Measurements from ENCODE around the gene COL4A3.

Gene COL4A3

GRCh38 chr2:227163998-227164762 is at the start of gene COL4A3, which contains the start of gene COL4A4:
Gene COL4A3 (plus strand): TSS chr2:227164624. CDS start chr2:227164727, 103 bp downstream.
Gene COL4A4 (minus strand): TSS chr2:227164205. CDS start chr2:227147483, 16,722 bp downstream.
- TF ChIP-seq EGR1 (IDR thresholded peaks at IDR 0.05) (no peak), ZBTB7A (IDR thresholded peaks at IDR 0.05; ENCODE audit: low read depth) (no peak), NFIC (IDR thresholded peaks at IDR 0.05) (peak; percentile 27; the same call in 1 of the 2 replicates), RAD21 (IDR thresholded peaks at IDR 0.05; ENCODE audit: low read depth) (no peak), CREB1 (IDR thresholded peaks at IDR 0.05; ENCODE audit: low read depth) (no peak), TEAD4 (IDR thresholded peaks at IDR 0.05) (no peak), FOXM1 (IDR thresholded peaks at IDR 0.05; ENCODE audit: borderline replicate concordance, low read depth) (no peak), YY1 (IDR thresholded peaks at IDR 0.05; ENCODE audit: low read depth) (no peak), TAF1 (IDR thresholded peaks at IDR 0.05; ENCODE audit: low read depth) (no peak), REST (IDR thresholded peaks at IDR 0.05; ENCODE audit: low read depth) (no peak), TCF12 (IDR thresholded peaks at IDR 0.05; ENCODE audit: low read depth) (peak; percentile 19; the same call in 1 of the 2 replicates), CEBPB (IDR thresholded peaks at IDR 0.05) (no peak), MAX (IDR thresholded peaks at IDR 0.05) (peak; percentile 38; the same call in 1 of the 2 replicates), EP300 (IDR thresholded peaks at IDR 0.05; ENCODE audit: borderline replicate concordance) (no peak)
- TF ChIP-seq, protein P1, sequence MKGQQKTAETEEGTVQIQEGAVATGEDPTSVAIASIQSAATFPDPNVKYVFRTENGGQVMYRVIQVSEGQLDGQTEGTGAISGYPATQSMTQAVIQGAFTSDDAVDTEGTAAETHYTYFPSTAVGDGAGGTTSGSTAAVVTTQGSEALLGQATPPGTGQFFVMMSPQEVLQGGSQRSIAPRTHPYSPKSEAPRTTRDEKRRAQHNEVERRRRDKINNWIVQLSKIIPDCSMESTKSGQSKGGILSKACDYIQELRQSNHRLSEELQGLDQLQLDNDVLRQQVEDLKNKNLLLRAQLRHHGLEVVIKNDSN (IDR thresholded peaks at IDR 0.05) = no peak

DNA sequence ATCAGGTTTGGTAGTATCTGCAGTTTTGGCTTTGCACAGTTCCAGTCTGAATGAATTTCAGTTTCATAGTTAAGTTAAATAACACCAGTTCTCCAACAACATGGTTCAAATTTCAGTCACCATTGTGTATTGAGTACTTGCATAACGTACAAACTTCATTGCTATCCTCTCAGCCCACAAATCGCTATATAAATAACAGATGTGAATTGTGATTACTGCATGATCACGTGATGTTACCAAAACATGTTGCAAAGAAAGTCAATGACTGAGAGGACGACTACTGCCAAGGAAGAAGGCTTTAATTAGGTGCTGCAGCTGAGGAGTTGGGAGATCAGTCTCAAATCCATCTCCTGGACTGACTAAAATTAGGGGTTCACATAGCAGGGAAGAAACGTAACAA is 48.7 kb upstream of the COL4A3 start:
- TF ChIP-seq NFIC (IDR thresholded peaks at IDR 0.05) = no peak
- no peak for TF ChIP-seq TAF1 (IDR thresholded peaks at IDR 0.05; ENCODE audit: low read depth)
- no peak for TF ChIP-seq CREB1 (IDR thresholded peaks at IDR 0.05; ENCODE audit: low read depth)
- TF ChIP-seq CEBPB (IDR thresholded peaks at IDR 0.05) = no peak
- TF ChIP-seq REST (IDR thresholded peaks at IDR 0.05; ENCODE audit: low read depth) = no peak
- TF ChIP-seq RAD21 (IDR thresholded peaks at IDR 0.05; ENCODE audit: low read depth) = no peak
- TF ChIP-seq YY1 (IDR thresholded peaks at IDR 0.05; ENCODE audit: low read depth) = no peak
- no peak for TF ChIP-seq ZBTB7A (IDR thresholded peaks at IDR 0.05; ENCODE audit: low read depth)

- no peak for TF ChIP-seq CREB1 (IDR thresholded peaks at IDR 0.05; ENCODE audit: low read depth)
- TF ChIP-seq EP300 (IDR thresholded peaks at IDR 0.05; ENCODE audit: borderline replicate concordance) = no peak
- TF ChIP-seq ZBTB7A (IDR thresholded peaks at IDR 0.05; ENCODE audit: low read depth) = no peak
- TF ChIP-seq FOXM1 (IDR thresholded peaks at IDR 0.05; ENCODE audit: borderline replicate concordance, low read depth) = no peak
- no peak for TF ChIP-seq YY1 (IDR thresholded peaks at IDR 0.05; ENCODE audit: low read depth)
- no peak for TF ChIP-seq TEAD4 (IDR thresholded peaks at IDR 0.05)
- TF ChIP-seq REST (IDR thresholded peaks at IDR 0.05; ENCODE audit: low read depth) = no peak
- no peak for TF ChIP-seq TCF12 (IDR thresholded peaks at IDR 0.05; ENCODE audit: low read depth)
- TF ChIP-seq CEBPB (IDR thresholded peaks at IDR 0.05) = no peak
- no peak for TF ChIP-seq TAF1 (IDR thresholded peaks at IDR 0.05; ENCODE audit: low read depth)
Measured at GRCh38 chr2:227117027-227117426, 47.4 kb upstream of the COL4A3 start.

- TF ChIP-seq FOXM1 (IDR thresholded peaks at IDR 0.05; ENCODE audit: borderline replicate concordance, low read depth) (no peak), REST (IDR thresholded peaks at IDR 0.05; ENCODE audit: low read depth) (no peak), TEAD4 (IDR thresholded peaks at IDR 0.05) (no peak), MAX (IDR thresholded peaks at IDR 0.05) (no peak), NFIC (IDR thresholded peaks at IDR 0.05) (no peak), TAF1 (IDR thresholded peaks at IDR 0.05; ENCODE audit: low read depth) (no peak), YY1 (IDR thresholded peaks at IDR 0.05; ENCODE audit: low read depth) (no peak), CEBPB (IDR thresholded peaks at IDR 0.05) (no peak), CREB1 (IDR thresholded peaks at IDR 0.05; ENCODE audit: low read depth) (no peak), RAD21 (IDR thresholded peaks at IDR 0.05; ENCODE audit: low read depth) (no peak), ZBTB7A (IDR thresholded peaks at IDR 0.05; ENCODE audit: low read depth) (no peak)
Measured at GRCh38 chr2:227117852-227118251, 46.6 kb upstream of the COL4A3 start.
